Tibial nerve (tissue), 3 donors: ENCODE measurements around the gene PTTG1.

Experiments used
- POLR2A ChIP-seq, 2 donors: fragments of 450-650 bp; IDR thresholded peaks; one replicate each; pipeline ENCODE4 v1.6.1; 2017; ENCODE audit warnings: antibody characterized with exemption in 2 of 2, mild to moderate bottlenecking in 2 of 2, moderate library complexity in 2 of 2
- TF ChIP-seq, protein P1 (sequence below), 5 experiments: fragments of 200-600 bp in 3 of 5; fragments of 450-650 bp in 2 of 5; sonication (generic) in 3 of 5; IDR thresholded peaks; one replicate each; pipeline ENCODE4 v1.5.1; 2016 to 2019; ENCODE audit warnings: antibody characterized with exemption in 5 of 5, mild to moderate bottlenecking in 3 of 5, moderate library complexity in 2 of 5

DNA sequence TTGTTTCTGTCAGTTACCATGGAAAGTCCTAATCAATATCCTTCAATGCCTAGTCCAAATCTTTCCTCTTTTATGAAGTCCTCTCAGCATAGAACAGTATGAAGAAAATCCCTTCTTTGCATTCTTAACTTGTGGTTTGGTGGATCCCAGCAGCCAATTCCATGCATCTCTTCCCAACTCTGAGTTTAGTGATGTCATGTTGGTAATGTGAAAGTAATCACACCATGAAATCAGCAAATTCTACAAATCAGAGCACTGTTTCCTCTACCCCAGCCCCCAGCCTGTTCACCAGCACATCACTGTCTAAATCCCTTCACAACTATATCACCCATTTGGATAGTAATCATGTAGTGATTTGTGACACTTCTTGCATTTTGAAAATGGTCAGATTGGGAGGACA lies 46.5 kb upstream of the PTTG1 start:
- TF ChIP-seq, protein P1, sequence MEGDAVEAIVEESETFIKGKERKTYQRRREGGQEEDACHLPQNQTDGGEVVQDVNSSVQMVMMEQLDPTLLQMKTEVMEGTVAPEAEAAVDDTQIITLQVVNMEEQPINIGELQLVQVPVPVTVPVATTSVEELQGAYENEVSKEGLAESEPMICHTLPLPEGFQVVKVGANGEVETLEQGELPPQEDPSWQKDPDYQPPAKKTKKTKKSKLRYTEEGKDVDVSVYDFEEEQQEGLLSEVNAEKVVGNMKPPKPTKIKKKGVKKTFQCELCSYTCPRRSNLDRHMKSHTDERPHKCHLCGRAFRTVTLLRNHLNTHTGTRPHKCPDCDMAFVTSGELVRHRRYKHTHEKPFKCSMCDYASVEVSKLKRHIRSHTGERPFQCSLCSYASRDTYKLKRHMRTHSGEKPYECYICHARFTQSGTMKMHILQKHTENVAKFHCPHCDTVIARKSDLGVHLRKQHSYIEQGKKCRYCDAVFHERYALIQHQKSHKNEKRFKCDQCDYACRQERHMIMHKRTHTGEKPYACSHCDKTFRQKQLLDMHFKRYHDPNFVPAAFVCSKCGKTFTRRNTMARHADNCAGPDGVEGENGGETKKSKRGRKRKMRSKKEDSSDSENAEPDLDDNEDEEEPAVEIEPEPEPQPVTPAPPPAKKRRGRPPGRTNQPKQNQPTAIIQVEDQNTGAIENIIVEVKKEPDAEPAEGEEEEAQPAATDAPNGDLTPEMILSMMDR (IDR thresholded peaks at IDR 0.05): no peak
- TF ChIP-seq POLR2A (IDR thresholded peaks at IDR 0.05): no peak
